Stimulated activated naive CD4-positive, alpha-beta T cell (primary cell): ENCODE data around the gene XRCC3.

ENCODE experiments used
- DNase-seq, 6 experiments: peaks; one replicate each; lab custom pipeline; 2025; lab: John Stamatoyannopoulos, UW

The XRCC3 gene

GRCh38 chr14:103706551-103707328 lies 8.5 kb downstream of the XRCC3 start:
- DNase-seq = no peak

DNA sequence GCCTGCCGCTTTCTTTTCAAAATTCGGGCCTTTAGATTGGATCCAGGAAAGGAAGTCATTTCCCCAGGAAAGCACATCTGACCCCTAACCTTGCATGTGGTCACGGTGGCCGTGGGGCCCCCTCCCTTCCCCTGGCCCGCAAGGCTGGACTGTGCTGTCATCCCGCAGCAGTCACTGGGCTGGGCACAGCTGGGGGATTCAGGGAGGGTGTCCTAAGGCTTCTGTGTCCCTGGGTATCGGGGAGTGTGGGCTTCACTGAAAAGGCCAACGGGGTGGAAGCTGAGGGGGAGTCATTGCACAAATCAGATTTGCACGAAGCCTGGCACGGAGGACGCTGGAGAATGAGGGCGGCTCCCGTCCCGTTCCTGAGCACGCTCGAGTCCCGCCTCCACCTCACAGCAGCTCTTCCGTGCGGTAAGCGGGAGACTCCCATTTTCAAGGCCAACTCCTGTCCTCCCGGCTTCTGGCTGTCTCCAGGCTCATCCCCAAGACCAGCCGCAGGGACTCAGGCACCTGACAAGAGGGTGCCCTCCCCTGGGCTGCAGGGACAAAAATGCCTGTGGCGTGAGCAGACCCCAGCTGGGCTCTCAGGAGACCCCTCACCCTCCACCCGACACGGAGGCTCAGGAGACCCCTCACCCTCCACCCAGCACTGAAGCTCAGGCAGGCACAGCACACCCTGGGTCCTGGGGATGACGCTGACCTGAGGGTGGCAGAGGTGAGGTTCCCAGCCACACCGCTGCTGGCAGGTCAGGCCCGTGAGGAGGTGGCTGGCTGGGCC lies 9.6 kb downstream of the XRCC3 start:
- no peak for DNase-seq

GRCh38 chr14:103705118-103705503 lies 10.1 kb downstream of the XRCC3 start:
- DNase-seq = no peak

GRCh38 chr14:103704708-103705107 lies 10.5 kb downstream of the XRCC3 start:
- no peak for DNase-seq

GRCh38 chr14:103703433-103704385 lies 11.5 kb downstream of the XRCC3 start:
- DNase-seq = no peak

GRCh38 chr14:103702497-103703432 lies 12.5 kb downstream of the XRCC3 start:
- DNase-seq = no peak

DNA sequence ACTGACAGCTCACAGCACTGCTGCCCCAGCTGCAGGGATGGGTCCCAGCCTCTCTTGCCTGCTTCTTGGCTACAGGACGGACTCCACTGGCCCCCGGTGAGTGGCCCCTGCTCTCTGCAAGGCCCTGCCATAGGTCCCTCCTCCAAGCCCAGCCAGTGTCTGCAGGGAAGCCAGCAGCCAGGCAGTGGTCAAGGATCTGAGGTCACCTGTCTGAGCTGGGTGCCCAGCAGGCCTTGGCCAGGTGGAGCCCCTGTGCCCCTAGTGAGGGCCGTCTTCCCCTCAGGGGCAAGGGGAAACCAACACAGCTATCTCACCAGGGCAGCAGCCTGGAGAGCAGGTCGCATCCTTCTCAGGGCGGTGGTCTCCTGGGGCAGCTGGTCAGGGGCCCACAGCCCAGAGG lies 13.2 kb downstream of the XRCC3 start:
- no peak for DNase-seq

- DNase-seq = no peak
Measured at GRCh38 chr14:103700753-103701490, 14.3 kb downstream of the XRCC3 start.

- DNase-seq = no peak
Measured at GRCh38 chr14:103699901-103700752, 15.1 kb downstream of the XRCC3 start.

DNA sequence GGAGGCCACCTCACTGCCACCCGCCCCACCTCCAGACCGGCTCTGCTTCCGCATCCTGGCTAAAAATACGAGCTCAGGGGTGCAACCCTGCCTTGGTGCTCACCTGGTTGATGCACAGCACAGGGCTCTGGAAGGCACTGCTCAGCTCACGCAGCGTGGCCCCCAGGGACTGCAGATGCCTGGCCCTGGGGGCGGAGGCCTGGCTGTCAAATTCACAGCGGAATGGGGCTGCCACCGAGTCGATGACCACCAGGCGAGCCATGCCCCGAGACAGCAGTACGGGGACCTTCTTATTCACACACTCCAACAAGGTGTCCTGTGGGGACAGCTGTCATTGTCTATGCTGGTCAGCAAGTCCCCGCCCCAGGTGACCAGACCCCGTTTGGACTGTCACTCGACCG lies 16.0 kb downstream of the XRCC3 start:
- DNase-seq = no peak

DNA sequence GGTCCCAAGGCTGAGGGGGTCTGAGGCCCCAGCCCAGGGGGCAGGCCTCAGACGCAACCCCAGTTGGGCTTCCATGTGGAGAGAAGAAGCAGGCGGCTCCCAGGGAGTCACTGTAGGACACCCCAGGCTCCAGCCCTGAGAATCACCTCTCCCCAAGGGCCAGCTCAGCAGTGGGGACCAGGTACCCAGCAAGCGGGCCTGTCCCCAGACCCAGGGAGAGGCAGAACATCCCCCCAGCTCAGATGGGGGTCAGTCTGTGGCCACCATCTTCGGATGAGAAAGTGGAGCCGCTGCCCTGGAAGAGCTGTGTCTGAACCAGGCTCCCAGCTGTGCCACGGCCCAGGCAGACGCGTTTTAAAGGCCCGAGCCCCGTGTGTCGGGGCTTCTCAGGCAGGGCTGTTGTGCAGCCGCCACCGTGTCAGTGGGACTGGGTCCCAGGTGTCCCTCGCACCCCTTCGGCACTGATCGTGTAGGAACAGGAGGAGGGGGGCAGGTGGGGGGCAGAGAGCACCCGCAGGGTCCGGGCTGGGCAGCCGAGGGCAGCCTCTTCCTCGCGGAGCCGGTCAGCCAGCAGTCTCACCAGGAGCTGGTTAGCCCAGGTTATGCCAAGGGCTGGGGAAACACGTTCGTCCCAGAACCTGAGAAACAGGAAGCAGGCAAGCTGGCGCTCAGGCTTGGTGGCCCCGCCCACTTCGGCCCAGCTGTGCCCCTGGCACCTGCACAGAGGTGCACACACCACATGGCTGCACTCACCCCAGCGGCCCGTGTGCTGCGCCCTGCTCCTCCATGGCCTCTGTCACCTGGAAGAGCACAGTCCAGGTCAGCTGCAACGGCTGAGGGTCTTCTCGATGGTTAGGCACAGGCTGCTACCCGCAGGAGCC lies 16.6 kb downstream of the XRCC3 start:
- DNase-seq = no peak

- DNase-seq = no peak
Measured at GRCh38 chr14:103697603-103698379, 17.5 kb downstream of the XRCC3 start.

GRCh38 chr14:103697206-103697602 lies 18.0 kb downstream of the XRCC3 start:
- no peak for DNase-seq

- DNase-seq = no peak
Measured at GRCh38 chr14:103696466-103697071, 18.7 kb downstream of the XRCC3 start.

- no peak for DNase-seq
Measured at GRCh38 chr14:103696070-103696402, 19.2 kb downstream of the XRCC3 start.

- no peak for DNase-seq
Measured at GRCh38 chr14:103695296-103696069, 19.8 kb downstream of the XRCC3 start.
